EH (cell line): Measurements from ENCODE around the gene ZNF816.
A peak's percentile ranks its signal among the peaks of the same experiment; 100 is the strongest.
"Not testable (repeated sequence)": the region's sequence is repeated elsewhere in the genome, so short reads cannot be mapped to it uniquely, and the experiment has no call there.

Experiments used
- DNase-seq: peaks from one replicate; pipeline ENCODE4 v3.0.0-alpha.2; 2015; ENCODE audit warnings: low read depth

Gene ZNF816

DNA sequence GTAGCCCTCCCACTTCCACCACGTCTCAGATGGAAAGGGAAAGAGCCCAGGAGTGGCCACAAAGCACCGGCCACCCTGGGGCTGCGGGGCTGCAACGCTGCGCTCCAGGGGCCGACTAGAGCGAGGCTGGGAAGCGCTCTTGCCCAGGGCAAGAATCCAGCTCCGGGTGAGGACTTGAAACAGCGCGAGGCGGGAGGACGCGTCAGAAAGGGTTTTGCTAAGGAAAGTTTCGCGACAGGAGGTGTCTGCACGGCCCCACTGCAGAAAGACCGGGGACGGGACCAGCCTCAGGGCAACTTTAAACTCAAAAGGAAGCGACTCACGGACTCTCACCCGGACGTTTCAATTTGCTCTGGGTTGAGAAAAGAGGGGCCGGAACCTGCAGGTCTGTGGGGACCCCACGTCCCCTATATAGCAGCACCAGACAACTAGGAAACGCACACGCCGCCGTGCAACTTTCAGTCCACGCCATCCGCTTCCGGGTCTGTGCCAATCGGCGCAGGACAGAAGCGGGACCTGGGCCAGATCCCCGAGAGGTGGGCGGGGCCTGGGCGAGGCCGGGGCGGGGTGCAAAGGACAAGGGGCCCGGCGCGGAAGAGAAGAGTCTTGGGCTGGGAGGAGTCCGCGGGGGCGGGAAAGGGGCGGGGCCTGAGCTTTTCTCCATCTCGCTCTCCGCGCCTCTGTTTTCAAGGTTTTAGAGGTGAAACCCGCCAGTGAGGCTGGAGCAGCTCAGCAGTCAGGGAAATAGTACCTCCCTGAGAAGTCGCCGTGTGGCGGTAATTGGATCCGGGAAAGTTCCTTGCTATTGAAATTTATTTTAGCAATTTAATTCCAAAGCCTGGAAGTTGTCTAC, at the start of gene ZNF816:
Gene ZNF816 (minus strand): TSS at position 488 of the 853 bp plus-strand sequence. CDS start 6,792 bp downstream, outside the sequence.
- DNase-seq = peak; percentile 95

DNA sequence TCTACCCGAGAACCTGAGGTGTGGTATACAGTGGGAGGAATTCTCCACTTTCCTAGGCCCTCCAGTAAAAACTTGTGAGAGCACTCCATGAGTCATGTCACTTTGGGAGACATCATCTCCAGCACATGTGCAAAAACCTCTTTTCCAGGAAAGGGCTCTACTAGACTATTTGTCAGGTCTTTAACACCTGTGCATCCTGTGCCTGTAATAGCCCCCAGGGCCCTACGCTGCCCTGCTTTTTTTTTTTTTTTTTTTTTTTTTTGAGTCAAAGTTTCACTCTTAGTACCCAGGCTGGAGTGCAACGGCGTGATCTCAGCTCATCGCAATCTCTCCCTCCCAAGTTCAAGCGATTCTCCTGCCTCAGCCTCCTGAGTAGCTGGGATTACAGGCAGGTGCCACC, 49.3 kb upstream of the ZNF816 start:
- DNase-seq = no peak

DNA sequence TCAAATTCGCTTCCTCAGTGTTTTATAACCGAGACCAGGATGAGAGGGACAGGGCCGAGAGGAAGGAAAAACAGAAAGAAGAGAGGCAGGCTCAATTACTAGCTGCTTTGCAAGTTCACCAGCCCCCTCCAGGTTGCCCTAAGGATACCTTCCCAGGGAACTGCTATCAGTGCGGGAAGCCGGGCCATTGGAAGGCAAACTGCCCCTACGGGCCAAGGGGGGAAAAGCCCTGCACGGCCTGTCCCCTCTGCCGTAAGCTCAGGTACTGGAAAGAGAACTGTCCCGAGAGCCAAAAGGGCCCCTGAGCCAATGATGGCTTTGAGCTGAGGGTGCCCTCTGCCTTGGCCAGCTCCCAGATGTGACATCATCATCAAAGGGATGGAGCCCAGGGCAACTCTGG, 47.8 kb upstream of the ZNF816 start:
- DNase-seq = no peak

GRCh38 chr19:53008061-53008778, 45.5 kb upstream of the ZNF816 start:
- no peak for DNase-seq

- DNase-seq = no peak
Observed at GRCh38 chr19:53007606-53008005, 44.9 kb upstream of the ZNF816 start.

DNA sequence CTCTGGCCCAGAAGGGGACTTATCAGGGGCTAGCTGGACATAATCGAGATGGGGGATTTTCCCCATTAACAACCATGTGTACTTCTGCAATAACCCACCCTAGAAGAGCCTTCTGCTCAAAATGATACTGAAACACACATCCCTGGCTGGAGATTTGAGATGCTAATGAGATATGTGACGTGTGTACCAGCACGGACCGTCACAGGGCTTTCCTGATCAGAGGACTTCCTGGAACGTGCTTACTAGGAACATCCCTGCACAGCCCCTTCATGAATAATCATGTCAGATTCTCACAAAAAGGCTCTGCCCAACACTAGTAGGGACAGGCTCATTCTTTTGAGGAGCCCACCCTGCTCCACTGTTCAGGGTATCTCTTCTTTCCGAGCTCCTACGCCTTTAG, 44.5 kb upstream of the ZNF816 start:
- no peak for DNase-seq

GRCh38 chr19:53004242-53004641, 41.6 kb upstream of the ZNF816 start:
- DNase-seq = no peak

GRCh38 chr19:53002479-53002878, 39.8 kb upstream of the ZNF816 start:
- DNase-seq = no peak

DNA sequence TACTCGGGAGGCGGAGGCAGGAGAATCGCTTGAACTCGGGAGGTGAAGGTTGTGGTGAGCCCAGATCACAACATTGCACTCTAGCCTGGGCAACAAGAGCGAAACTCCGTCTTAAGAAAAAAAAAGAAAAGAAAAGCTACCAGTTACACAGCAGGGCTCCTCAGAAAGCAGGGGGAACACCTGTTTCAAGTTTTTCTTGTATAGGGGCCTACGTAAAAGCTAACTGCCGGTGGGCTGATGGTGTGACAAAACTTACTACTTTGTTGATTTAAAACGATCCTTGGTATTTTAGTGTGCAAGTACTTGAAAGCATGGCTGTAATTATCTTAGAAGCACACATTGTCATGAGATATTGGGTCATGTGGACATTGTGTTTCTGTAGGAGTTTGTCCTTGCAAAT, 35.3 kb upstream of the ZNF816 start:
- DNase-seq = no peak

GRCh38 chr19:52995711-52996110, 33.0 kb upstream of the ZNF816 start:
- no peak for DNase-seq

- DNase-seq = peak; percentile 77
Observed at GRCh38 chr19:52993342-52994178, 30.9 kb upstream of the ZNF816 start.

DNA sequence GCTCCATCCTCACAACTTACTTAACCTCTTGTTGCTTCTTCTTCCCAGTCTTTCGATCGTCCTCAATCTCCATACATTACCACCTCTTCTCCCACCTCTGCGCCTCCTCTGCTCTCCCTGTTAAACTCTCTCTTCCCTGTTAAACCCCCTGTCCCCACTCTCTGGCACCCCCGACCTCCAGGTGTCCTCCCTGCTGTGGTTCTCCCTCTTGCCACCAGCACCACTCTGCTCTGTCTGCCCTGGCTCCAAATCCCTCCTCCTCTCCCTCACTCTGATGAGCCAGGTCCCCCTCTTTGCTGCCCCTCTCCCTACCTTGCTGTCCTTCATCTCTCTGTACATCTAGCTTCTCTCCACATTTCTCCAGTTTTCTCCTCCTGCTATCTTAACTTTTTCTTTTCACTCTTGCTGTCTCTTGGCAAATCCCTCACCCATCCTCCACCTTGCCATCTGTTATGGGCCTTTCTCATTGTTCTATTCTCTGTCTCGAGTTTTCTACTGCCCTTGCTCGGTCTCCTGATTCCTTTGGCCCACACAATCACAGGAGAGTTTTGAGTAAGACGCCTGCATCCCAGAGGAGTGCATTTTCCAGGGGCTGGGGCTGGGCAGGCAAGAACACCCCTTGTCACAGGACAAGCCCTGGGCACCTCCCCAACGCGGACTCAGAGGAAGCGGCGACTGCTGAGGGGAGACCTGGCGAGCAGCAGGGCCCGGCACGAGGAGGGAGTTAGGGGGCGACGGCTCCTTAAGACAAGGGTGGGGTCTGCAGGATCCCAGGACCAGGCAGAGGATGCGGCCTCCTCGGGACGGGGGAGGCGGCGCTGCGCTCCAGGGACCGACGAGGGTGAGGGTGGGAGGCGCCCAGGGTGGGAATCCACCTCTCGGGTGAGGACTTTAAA, 29.7 kb upstream of the ZNF816 start:
- peak; percentile 5 for DNase-seq

DNA sequence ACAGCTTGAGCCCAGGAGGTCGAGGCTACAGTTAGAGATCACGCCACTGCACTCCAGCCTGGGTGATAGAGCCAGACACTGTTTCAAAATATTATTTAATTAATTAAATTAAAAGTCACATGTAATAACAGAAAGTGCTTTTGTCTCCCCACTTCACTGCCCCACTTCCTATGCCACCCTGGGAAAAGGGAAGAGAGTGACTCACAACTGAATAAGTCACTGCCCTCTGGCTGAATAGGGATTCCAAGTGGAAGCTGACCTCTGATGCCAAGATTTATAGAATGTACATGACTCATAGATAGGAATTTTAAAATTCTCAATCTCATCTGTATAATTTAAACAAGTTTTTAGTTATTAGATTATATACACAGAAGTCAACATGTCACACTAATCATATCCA, 28.8 kb upstream of the ZNF816 start:
- DNase-seq = peak; percentile 88

DNA sequence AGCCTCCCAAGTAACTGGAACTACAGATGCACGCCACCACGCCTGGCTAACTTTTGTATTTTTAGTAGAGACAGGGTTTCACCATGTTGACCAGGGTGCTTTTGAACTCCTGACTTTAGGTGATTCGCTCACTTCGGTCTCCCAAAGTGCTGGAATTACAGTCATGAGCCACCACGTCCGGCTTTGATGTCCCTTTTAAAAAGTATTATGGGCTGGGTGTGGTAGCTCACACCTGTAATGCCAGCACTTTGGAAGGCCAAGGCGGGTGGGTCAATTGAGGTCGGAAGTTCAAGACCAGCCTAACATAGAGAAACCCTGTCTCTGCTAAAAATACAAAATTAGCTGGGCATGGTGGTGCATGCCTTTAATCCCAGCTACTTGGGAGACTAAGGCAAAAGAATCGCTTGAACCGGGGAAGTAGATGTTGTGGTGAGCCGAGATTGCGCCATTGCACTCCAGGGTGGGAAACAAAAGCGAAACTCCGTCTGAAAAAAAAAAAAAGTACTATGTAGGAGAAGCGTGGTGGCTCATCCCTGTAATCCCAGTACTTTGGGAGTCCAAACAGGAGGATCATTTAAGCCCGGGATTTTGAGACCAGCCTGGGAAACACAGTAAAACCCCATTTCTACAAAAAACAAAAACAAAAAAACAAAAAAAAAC, 28.2 kb upstream of the ZNF816 start:
- DNase-seq = no peak

DNA sequence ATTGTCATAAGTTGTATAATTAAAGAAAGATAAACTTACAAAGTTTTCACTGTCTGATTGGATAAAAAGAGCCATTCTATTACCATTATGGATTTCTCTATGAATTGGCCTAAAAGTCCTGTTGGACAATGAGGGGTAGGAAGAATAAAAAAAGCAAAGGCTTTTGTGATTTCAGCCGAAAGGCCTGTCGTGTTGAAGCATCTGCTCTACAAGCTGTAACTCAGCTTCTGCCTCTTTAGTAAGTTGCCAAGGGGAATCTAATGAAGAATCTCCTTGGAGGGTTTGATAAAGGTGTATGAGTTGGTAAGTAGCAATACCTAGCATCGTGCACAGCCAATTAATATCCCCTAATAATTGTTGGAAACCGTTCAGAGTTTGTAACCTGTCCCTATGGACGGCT, 25.8 kb upstream of the ZNF816 start:
- DNase-seq = no peak

GRCh38 chr19:52987221-52987620, 24.5 kb upstream of the ZNF816 start:
- DNase-seq = no peak

GRCh38 chr19:52983167-52983566, 20.5 kb upstream of the ZNF816 start:
- DNase-seq = not testable (repeated sequence)

- DNase-seq = no peak
Observed at GRCh38 chr19:52981329-52981728, 18.6 kb upstream of the ZNF816 start.

DNA sequence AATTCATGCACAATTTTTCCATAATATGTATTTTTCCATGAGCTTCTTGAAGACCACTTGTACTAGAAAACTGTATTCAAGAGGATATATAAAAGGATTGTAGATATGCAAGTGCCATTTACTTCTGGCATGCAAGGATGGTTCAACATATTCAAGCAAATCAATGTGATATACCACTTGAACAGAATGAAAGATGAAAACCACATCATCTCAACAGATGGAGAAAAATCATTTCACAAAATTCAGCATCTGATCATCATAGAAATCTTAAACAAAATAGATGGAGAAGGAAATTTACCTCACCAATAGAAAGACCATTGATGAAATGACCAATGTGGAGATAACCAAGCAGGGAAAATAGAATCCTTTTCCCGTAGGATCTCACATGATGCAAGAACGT, 5.1 kb upstream of the ZNF816 start:
- DNase-seq = no peak

- DNase-seq = no peak
Observed at GRCh38 chr19:52963247-52963618, 552 bp upstream of the ZNF816 start.

DNA sequence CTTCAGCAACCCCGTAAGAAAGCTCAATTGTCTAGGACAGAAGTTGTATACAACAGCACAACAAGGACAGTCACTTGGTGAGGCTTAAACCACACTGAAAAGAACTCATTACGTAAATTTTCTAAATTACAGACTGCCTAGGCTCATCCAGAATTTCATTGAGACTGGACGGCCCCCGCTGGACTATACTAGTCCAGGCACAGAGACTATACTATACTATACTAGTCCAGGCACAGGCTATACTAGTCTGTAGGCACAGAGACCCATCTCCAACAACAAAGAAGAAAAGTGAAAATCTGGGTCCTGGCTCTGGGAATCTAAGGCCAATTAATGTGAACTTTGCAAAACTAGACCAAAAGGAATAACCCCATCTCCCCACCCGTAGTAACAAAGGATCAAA, 700 bp downstream of the ZNF816 start:
- no peak for DNase-seq
